ENCODE measurements around the gene ZNRF1. TPM values are rescaled to one million over a fixed set of nuclear protein-coding genes. Genes with fewer than 3 reads are reported as not detected.
A peak's percentile ranks its signal among the peaks of the same experiment; 100 is the strongest.

Gene ZNRF1
- total RNA-seq, 1 experiment from 2014 or later: 55.1 TPM

DNA sequence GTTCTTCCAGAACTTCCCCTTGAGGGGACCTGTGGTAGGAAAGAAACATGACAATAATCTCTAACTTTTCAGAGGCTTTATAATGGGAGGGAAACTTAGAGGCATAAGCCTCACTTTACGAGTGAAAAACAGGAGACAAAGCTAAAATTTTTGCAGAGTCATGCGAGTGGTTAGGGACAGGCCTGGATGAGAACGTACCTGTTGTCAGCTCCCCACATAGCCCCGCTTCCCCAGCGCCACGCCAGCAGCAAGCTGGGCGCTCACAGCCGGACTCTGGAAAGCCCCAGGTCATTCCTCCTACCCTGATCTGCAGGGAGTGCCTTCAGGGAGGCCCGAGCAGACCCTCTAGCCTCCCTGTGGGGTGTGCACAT is 64.1 kb downstream of the ZNRF1 start:
- H3K4me3 ChIP-seq (ENCODE audit: low read depth, low read length, poor library complexity, severe bottlenecking): no peak overlapping the region
- DNase-seq (ENCODE audit: low spot score): no peak
- H3K36me3 ChIP-seq (ENCODE audit: insufficient read depth, low read length, poor library complexity, severe bottlenecking): no peaks in the 10 kb centered on the region
- ChIA-PET POLR2A (ENCODE audit: low non-redundant PET) (no interaction called here), CTCF (no interaction called here)
- H3K9me3 ChIP-seq (ENCODE audit: low read depth, low read length, poor library complexity, severe bottlenecking): no peaks in the 10 kb centered on the region
- no peaks in the 10 kb centered on the region for H3K27me3 ChIP-seq (replicated peaks; ENCODE audit: insufficient read depth, low read depth, low read length, poor library complexity)
- H3K4me1 ChIP-seq (ENCODE audit: insufficient read depth, low read length, poor library complexity, severe bottlenecking): peaks cover 8% of the 10 kb centered on the region
- TF ChIP-seq, protein P1, sequence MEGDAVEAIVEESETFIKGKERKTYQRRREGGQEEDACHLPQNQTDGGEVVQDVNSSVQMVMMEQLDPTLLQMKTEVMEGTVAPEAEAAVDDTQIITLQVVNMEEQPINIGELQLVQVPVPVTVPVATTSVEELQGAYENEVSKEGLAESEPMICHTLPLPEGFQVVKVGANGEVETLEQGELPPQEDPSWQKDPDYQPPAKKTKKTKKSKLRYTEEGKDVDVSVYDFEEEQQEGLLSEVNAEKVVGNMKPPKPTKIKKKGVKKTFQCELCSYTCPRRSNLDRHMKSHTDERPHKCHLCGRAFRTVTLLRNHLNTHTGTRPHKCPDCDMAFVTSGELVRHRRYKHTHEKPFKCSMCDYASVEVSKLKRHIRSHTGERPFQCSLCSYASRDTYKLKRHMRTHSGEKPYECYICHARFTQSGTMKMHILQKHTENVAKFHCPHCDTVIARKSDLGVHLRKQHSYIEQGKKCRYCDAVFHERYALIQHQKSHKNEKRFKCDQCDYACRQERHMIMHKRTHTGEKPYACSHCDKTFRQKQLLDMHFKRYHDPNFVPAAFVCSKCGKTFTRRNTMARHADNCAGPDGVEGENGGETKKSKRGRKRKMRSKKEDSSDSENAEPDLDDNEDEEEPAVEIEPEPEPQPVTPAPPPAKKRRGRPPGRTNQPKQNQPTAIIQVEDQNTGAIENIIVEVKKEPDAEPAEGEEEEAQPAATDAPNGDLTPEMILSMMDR (conservative IDR thresholded peaks at IDR 0.05; ENCODE audit: low read depth, low read length): no peak
- TF ChIP-seq EZH2 (IDR thresholded peaks at IDR 0.05; ENCODE audit: borderline replicate concordance, low read depth, low read length, poor library complexity, severe bottlenecking): no peak
- no TSS peak for BruUV-seq (replicated peaks)
- intact Hi-C loops (cut with micrococcal nuclease; ENCODE audit: unreplicated experiment): no loop called here
- peak overlapping the region; percentile 37 for H3K27ac ChIP-seq (ENCODE audit: low read depth, low read length, poor library complexity, severe bottlenecking)

DNA sequence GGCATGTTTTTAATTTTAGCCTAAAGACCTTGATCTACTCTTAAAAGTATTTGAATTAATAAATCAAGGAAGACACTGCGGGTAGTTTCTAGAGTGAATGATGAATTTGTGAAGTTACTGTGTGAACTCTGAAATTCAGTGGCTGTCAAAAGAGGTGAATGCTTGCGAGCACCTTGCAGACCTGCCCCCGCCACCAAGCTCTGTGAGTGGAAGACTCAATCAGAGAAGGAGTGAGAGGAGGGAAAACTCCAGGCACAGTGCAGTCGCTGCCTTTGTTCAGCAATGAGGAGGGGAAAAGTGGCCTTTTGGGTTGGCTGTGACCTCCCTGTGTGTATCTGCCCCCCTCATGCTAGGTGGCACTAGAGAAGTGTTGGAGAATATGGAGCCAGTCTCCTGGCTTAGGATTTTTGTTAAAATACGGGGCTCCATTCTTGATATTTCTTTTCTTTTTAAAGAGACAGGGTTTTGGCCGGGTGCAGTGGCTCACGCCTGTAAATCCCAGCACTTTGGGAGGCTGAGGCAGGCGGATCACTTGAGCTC is 64.8 kb downstream of the ZNRF1 start:
- POLR2A ChIA-PET (ENCODE audit: low non-redundant PET): no interaction called here
- CTCF ChIA-PET: no interaction called here
- H3K27me3 ChIP-seq (replicated peaks; ENCODE audit: insufficient read depth, low read depth, low read length, poor library complexity): no peaks in the 10 kb centered on the region
- BruUV-seq (replicated peaks): no TSS peak
- no peak overlapping the region for H3K4me3 ChIP-seq (ENCODE audit: low read depth, low read length, poor library complexity, severe bottlenecking)
- peaks cover 8% of the 10 kb centered on the region for H3K4me1 ChIP-seq (ENCODE audit: insufficient read depth, low read length, poor library complexity, severe bottlenecking)
- intact Hi-C loops (cut with micrococcal nuclease; ENCODE audit: unreplicated experiment): no loop called here
- no peaks in the 10 kb centered on the region for H3K36me3 ChIP-seq (ENCODE audit: insufficient read depth, low read length, poor library complexity, severe bottlenecking)
- no peaks in the 10 kb centered on the region for H3K9me3 ChIP-seq (ENCODE audit: low read depth, low read length, poor library complexity, severe bottlenecking)
- DNase-seq (ENCODE audit: low spot score): no peak
- TF ChIP-seq, protein P1 (conservative IDR thresholded peaks at IDR 0.05; ENCODE audit: low read depth, low read length): no peak
- H3K27ac ChIP-seq (ENCODE audit: low read depth, low read length, poor library complexity, severe bottlenecking): no peak overlapping the region

- CTCF ChIA-PET: no interaction called here
- no peak for TF ChIP-seq EZH2 (IDR thresholded peaks at IDR 0.05; ENCODE audit: borderline replicate concordance, low read depth, low read length, poor library complexity, severe bottlenecking)
- TF ChIP-seq, protein P1 (conservative IDR thresholded peaks at IDR 0.05; ENCODE audit: low read depth, low read length): no peak
- Histone ChIP-seq H3K36me3 (ENCODE audit: insufficient read depth, low read length, poor library complexity, severe bottlenecking) (no peaks in the 10 kb centered on the region), H3K27ac (ENCODE audit: low read depth, low read length, poor library complexity, severe bottlenecking) (no peak overlapping the region), H3K4me3 (ENCODE audit: low read depth, low read length, poor library complexity, severe bottlenecking) (no peak overlapping the region), H3K4me1 (ENCODE audit: insufficient read depth, low read length, poor library complexity, severe bottlenecking) (peaks cover 8% of the 10 kb centered on the region), H3K27me3 (replicated peaks; ENCODE audit: insufficient read depth, low read depth, low read length, poor library complexity) (no peaks in the 10 kb centered on the region), H3K9me3 (ENCODE audit: low read depth, low read length, poor library complexity, severe bottlenecking) (no peaks in the 10 kb centered on the region)
- DNase-seq (ENCODE audit: low spot score): no peak
- intact Hi-C loops (cut with micrococcal nuclease; ENCODE audit: unreplicated experiment): no loop called here
- POLR2A ChIA-PET (ENCODE audit: low non-redundant PET): no interaction called here
- no TSS peak for BruUV-seq (replicated peaks)
Observed at GRCh38 chr16:75064403-75065148, 65.8 kb downstream of the ZNRF1 start.
